Transverse colon (tissue), 4 donors: ENCODE results near the gene ZNF443.

ENCODE experiments used
- CTCF ChIP-seq, 5 experiments: fragments of 200-600 bp in 3 of 5; fragments of 450-650 bp in 2 of 5; sonication (generic) in 3 of 5; IDR thresholded peaks; 1 replicate in 2 of 5; 2 replicates in 3 of 5; pipeline ENCODE4 v1.5.1; 2016 to 2017; ENCODE audit warnings: antibody characterized with exemption in 5 of 5, inconsistent platforms in 3 of 5, mild to moderate bottlenecking in 2 of 5, moderate library complexity in 1 of 5
- EP300 ChIP-seq: sonication (generic); formaldehyde crosslinking; IDR thresholded peaks from one replicate; pipeline ENCODE4 v1.6.1; 2017; ENCODE audit warnings: antibody characterized with exemption, low read depth
- POLR2A ChIP-seq: fragments of 450-650 bp; IDR thresholded peaks from one replicate; pipeline ENCODE4 v1.6.1; 2016; ENCODE audit warnings: antibody characterized with exemption, mild to moderate bottlenecking, moderate library complexity
- POLR2AphosphoS5 ChIP-seq, 3 donors: sonication (generic); formaldehyde crosslinking; IDR thresholded peaks; one replicate each; pipeline ENCODE4 v1.6.1; 2016; ENCODE audit warnings: antibody characterized with exemption in 3 of 3

GRCh38 chr19:12380444-12380737, 60.4 kb downstream of the ZNF443 start:
- TF ChIP-seq POLR2A, result no peak
- TF ChIP-seq CTCF (IDR thresholded peaks at IDR 0.05), result no peak
- TF ChIP-seq POLR2AphosphoS5 (IDR thresholded peaks at IDR 0.05), result no peak
- TF ChIP-seq EP300, result no peak
